BE2C (cell line): ENCODE measurements around the gene CS.

ENCODE experiments used
- DNase-seq: peaks from one replicate; pipeline ENCODE4 v3.0.0-alpha.2; 2020
- H3K27me3 ChIP-seq: fragments of 250-450 bp; sonication (Bioruptor Pico); 2 replicates; pipeline ENCODE4 v1.5.1; 2020; ENCODE audit warnings: mild to moderate bottlenecking
- H3K36me3 ChIP-seq: fragments of 250-450 bp; sonication (Bioruptor Pico); 2 replicates; pipeline ENCODE4 v1.5.1; 2020; ENCODE audit warnings: mild to moderate bottlenecking
- H3K4me1 ChIP-seq: fragments of 250-450 bp; sonication (Bioruptor Pico); 2 replicates; pipeline ENCODE4 v1.5.1; 2020
- H3K4me3 ChIP-seq: 2 replicates; pipeline ENCODE4 v1.5.1; 2011; ENCODE audit warnings: low read depth, low read length
- H3K9me3 ChIP-seq: fragments of 250-450 bp; sonication (Bioruptor Pico); 2 replicates; pipeline ENCODE4 v1.5.1; 2020
- TF ChIP-seq, protein P1 (sequence below): IDR thresholded peaks from 2 replicates; pipeline ENCODE4 v1.5.1; 2012; ENCODE audit warnings: mild to moderate bottlenecking, low read depth, low read length

CS gene

GRCh38 chr12:56236091-56236490, 64.0 kb downstream of the CS start:
- no peaks in the 10 kb centered on the region for H3K9me3 ChIP-seq
- TF ChIP-seq, protein P1, sequence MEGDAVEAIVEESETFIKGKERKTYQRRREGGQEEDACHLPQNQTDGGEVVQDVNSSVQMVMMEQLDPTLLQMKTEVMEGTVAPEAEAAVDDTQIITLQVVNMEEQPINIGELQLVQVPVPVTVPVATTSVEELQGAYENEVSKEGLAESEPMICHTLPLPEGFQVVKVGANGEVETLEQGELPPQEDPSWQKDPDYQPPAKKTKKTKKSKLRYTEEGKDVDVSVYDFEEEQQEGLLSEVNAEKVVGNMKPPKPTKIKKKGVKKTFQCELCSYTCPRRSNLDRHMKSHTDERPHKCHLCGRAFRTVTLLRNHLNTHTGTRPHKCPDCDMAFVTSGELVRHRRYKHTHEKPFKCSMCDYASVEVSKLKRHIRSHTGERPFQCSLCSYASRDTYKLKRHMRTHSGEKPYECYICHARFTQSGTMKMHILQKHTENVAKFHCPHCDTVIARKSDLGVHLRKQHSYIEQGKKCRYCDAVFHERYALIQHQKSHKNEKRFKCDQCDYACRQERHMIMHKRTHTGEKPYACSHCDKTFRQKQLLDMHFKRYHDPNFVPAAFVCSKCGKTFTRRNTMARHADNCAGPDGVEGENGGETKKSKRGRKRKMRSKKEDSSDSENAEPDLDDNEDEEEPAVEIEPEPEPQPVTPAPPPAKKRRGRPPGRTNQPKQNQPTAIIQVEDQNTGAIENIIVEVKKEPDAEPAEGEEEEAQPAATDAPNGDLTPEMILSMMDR: no peak
- DNase-seq: no peak
- no peaks in the 10 kb centered on the region for H3K4me1 ChIP-seq
- no peaks in the 10 kb centered on the region; the same call in 1 of the 2 replicates for H3K36me3 ChIP-seq
- H3K27me3 ChIP-seq: no peaks in the 10 kb centered on the region
- no peak overlapping the region for H3K4me3 ChIP-seq

DNA sequence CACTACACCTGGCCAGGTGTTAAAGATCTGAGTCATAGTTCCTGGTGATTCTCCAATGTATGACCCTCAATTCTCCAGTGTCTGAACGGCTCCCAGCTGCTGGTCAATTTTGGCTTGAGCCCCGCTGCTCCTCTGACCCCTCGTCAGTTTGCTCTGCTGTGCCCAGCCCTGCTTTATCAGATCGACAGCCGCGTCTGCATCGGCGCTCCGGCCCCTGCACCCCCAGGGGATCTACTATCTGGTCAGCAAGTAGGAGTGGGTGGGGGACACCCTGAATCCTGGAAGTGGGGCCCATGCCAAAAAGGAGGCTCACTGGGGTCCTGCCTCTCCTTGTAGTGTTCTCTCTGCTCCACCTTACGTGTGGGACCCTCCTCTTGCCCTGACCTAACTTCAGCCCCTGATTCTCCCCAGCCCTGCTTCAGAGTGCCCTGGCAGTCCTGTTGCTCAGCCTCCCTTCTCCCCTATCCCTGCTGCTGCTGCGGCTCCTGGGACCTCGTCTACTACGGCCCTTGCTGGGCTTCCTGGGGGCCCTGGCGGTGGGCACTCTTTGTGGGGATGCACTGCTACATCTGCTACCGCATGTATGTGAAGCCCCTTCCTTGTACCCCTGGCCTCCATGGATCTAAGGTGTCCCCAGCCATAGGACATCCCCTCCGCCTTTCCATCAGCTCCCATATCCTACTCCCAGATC, 65.2 kb downstream of the CS start:
- Histone ChIP-seq H3K9me3 (no peaks in the 10 kb centered on the region), H3K4me1 (no peaks in the 10 kb centered on the region), H3K27me3 (no peaks in the 10 kb centered on the region), H3K4me3 (no peak overlapping the region), H3K36me3 (no peaks in the 10 kb centered on the region; the same call in 1 of the 2 replicates)
- TF ChIP-seq, protein P1: no peak
- no peak for DNase-seq

DNA sequence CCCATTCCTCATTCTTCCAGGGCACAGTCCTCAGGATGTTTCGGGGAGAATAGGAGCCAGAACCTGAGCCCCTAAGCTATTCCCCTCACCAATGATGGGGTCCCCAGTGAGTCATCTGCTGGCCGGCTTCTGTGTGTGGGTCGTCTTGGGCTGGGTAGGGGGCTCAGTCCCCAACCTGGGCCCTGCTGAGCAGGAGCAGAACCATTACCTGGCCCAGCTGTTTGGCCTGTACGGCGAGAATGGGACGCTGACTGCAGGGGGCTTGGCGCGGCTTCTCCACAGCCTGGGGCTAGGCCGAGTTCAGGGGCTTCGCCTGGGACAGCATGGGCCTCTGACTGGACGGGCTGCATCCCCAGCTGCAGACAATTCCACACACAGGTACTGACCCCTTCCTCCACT, 68.9 kb downstream of the CS start:
- H3K4me3 ChIP-seq: no peak overlapping the region
- DNase-seq: no peak
- H3K4me1 ChIP-seq: no peaks in the 10 kb centered on the region
- no peaks in the 10 kb centered on the region for H3K9me3 ChIP-seq
- no peaks in the 10 kb centered on the region for H3K27me3 ChIP-seq
- H3K36me3 ChIP-seq: no peaks in the 10 kb centered on the region
- TF ChIP-seq, protein P1: no peak

GRCh38 chr12:56230432-56231183, 69.5 kb downstream of the CS start:
- H3K4me3 ChIP-seq: no peak overlapping the region
- no peaks in the 10 kb centered on the region for H3K36me3 ChIP-seq
- H3K27me3 ChIP-seq: no peaks in the 10 kb centered on the region
- no peaks in the 10 kb centered on the region for H3K4me1 ChIP-seq
- H3K9me3 ChIP-seq: no peaks in the 10 kb centered on the region
- TF ChIP-seq, protein P1: no peak
- DNase-seq: no peak

DNA sequence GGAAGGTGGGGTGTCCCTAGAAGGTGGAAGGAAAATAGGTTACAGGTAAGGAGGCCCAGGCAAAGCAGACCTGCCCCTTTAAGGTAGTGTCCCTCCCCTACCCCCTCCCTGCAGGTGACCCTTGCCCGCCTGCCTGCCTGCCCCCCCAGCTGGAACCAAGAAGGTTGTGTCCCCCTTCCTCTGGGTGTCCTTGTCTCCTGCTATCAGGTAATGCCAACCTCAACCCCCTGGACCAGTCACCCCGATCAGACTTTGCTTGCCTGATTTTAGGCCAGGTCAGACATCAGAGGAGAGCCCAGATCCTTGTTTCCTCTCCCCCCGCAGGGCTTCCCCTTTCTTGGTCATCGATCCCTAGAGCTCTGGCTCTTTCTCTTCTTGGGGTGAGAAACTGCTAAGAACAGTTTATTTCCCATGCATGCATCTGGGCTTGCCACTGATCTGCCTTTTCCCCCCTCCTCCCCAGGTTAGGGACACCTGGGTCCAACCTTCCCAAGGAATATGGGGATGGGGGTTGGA, 70.2 kb downstream of the CS start, which contains the start of gene SLC39A5:
SLC39A5 (plus strand) TSS at position 136 of the 516 bp plus-strand sequence. CDS start 1,224 bp downstream, outside the sequence.
- no peak for DNase-seq
- Histone ChIP-seq H3K4me3 (no peak within 1 kb of the TSS), H3K36me3 (no peaks in the 10 kb centered on the region), H3K4me1 (no peaks in the 10 kb centered on the region), H3K9me3 (no peaks in the 10 kb centered on the region), H3K27me3 (no peaks in the 10 kb centered on the region)
- TF ChIP-seq, protein P1: no peak

GRCh38 chr12:56229082-56229481, 71.0 kb downstream of the CS start:
- H3K4me3 ChIP-seq: no peak overlapping the region
- DNase-seq: no peak
- H3K27me3 ChIP-seq: no peaks in the 10 kb centered on the region
- TF ChIP-seq, protein P1: no peak
- H3K36me3 ChIP-seq: no peaks in the 10 kb centered on the region
- no peaks in the 10 kb centered on the region for H3K4me1 ChIP-seq
- no peaks in the 10 kb centered on the region for H3K9me3 ChIP-seq
